Globus pallidus (tissue), 1 donor: ENCODE measurements around the gene RIMKLB.
"Not testable (repeated sequence)": the region's sequence is repeated elsewhere in the genome, so short reads cannot be mapped to it uniquely, and the experiment has no call there.

Experiments used
- DNase-seq: peaks from one replicate; pipeline ENCODE4 v3.0.0-alpha.2; 2015; ENCODE audit warnings: low spot score

The RIMKLB gene

DNA sequence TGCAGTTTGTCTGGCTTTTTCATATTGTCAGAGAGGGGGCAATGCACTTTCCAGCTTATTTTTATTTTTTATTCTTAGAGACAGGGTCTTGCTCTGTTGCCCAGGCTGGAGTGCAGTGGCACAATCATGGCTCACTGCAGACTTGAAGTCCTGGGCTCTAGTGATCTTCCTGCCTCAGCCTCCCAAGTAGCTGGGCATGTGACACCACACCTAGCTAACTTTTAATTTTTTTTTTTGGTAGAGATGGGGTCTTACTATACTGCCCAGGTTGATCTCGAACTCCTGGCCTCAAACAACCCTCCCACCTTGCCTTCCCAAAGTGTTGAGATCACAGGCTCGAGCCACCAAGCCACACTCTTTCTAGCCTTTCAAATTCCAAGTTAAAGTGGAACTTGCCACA is 120.7 kb downstream of the RIMKLB start:
- no peak for DNase-seq

DNA sequence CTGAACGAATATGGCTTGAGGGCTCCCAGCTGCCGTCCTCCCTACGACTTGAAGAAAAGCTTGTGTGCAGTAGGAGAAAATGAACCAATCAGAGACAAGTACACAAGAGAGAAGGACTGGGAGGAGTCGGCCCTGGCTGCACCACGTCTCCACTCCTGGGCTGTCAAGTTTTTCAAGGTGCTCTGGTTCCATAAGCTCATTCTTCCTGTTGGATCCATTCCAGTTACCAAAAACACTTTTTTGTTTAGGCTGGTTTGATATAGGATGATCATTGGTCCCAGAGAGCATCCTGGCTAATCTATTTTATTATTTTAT is 121.8 kb downstream of the RIMKLB start:
- DNase-seq, result no peak

DNA sequence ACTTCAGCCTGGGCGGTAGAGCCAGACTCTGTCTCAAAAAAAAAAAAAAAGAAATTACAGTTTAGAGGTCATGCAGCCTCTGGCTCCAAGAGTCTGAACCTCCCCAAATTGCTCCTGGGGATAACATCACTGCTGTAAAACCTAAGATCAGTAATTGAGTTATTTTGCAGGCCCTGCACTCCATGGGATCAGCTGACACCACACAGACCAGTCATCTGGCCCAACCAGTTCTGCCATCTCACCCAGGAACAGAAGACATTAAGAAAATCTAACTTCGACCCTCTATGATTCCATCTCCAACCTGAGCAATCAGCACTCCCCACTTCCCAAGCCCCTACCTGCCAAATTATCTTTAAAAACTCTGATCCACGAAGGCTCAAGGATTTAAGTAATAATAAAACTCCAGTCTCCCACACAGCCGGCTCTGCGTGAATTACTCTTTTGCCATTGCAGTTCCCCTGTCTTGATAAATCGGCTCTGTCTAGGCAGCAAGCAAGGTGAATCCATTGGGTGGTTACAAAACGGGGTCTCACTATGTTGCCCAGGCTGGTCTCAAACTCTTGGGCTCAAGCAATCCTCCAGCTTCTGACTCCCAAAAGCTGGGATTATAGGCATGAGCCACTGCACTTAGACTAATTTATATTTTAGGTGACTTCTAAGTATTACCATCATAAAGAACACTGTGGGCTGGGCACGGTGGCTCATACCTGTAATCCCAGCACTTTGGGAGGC is 123.1 kb downstream of the RIMKLB start:
- DNase-seq, result not testable (repeated sequence)

DNA sequence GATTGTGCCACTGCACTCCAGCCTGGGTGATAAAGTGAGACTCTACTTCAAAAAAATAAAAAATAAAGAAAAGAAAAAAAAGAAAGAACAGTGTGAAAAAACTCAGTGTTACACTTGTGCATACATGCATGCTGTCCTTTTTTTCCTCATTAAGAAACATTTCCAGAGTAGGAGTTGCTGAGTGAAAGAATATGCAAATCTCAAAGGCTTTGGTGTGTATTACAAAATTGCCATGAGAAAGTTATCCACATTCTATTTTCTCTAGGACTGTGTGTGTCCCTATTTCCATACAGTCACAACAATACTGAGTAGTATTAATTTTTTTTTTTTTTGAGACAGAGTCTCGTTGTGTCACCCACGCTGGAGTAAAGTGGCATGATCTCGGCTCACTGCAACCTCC is 123.8 kb downstream of the RIMKLB start:
- DNase-seq, result no peak

DNA sequence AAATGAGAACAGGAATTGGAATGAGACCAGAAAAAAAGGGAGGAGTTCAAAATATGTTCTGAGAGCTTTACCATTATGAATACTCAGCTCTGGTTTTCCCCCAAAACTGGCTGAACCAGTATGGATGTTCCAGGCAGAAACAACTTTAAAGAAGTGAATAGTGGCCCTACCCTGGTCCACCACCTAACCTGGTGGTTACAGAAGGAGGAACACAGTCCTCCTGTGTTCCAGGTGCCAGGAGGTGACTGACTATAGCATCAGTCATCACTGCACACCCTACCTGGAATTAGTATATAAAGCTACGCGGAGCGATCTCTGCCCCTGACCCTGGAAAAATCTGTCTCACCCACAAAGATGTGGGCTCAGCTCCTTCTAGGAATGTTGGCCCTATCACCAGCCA is 124.5 kb downstream of the RIMKLB start, which contains the start of gene A2ML1:
TSS of gene A2ML1 (plus strand) at position 324 of the 400 bp plus-strand sequence. CDS start at position 355, 31 bp downstream.
- DNase-seq, result no peak

DNA sequence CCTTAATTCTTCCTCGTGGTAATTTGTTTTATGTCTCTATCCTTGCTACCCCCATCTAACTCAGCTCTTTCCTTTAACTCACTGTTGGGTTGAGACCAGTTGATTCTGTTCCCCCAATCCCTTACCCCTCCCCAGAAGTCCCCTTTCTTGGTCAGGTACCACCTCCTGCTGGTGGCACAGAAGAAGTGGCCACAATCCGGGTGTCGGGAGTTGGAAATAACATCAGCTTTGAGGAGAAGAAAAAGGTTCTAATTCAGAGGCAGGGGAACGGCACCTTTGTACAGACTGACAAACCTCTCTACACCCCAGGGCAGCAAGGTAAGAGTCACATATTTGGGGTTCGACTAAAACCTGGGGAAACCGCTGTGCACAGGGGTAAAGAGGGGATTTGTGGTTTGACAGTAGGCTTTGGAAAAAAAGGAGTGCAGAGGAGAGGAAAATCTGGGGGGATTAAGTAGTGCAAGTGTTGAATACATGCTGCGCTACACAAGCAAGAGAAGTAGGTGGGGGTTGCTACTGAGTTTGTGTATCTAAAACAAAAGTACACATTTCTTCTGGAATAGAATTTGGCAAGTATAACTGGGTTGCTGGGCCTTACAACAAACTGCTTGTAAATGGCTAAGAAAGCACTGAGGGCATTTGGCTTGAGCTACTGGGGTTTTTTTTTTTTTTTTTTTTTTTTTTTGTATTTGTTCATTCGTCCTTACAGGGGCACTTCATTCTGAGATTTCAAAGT is 125.9 kb downstream of the RIMKLB start:
- DNase-seq, result peak; percentile 58

DNA sequence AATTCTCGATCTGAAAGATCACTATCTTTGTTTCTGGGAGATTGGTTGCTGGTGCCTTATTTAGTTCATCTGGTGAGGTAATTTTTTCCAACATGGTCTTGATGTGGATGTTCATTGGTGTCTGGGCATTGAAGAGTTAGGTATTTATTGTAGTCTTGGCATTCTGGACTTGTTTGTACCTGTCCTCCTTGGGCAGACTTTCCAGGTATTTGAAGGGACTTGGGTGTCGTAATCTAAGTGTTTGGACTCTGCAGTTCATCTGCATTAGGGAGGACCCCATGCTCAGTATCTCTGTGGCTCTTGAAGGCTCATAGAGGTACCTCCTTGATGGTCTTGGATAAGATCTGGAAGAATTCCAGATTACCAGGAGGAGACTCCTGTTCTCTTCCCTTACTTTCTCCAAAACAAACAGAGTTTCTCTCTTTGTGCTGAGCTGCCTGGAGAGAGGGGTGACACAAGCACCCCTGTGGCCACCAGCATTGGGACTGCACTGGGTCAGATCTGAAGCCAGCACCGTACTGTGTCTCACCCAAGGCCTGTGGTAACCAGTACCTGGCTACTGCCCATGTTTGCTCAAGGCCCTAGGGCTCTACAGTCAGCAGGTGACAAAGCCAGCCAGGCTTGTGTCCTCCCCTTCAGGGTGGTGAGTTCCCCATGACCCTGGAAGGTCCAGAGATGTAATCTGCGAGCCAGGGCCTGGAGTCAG is 129.9 kb downstream of the RIMKLB start:
- no peak for DNase-seq

DNA sequence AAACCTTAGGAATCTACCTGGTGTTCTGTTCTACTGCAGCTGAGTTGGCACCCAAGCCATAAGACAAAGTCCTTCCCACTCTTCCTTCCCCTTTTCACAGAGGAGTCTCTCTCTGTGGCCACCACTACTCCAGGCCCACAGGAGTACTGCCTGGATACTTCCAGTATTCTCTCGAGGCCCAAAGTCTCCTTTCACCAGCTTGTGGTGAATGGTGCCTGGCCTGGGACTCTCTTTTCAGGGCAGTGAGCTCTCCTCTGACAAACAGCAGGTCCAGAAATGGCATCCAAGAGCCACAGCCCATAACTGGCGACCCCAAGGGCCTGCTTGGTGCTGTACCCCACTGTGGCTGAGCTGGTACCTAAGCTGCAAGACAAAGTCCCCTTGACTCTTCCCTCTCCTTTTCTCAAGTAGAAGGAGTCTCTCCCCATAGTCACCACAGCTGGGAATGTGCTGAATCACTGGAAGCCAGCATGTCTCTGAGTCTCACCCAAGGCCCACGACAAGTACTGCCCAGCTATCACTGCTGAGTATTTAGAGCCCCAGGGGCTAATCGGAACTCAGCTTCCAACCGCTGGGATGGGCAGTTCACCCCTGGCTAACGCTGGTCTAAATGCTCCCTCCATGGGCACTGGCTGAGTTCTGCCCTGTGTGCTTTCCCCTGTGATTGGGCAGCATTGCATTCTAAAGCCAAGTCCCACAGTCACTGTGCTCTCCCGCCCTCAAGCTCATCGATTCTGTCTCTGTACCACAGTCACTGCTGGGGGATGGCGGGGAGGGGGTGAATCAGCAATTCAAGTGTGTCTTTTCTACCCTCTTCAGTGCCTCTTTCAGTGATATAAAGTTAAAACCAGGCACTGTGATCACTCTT is 130.7 kb downstream of the RIMKLB start:
- no peak for DNase-seq

DNA sequence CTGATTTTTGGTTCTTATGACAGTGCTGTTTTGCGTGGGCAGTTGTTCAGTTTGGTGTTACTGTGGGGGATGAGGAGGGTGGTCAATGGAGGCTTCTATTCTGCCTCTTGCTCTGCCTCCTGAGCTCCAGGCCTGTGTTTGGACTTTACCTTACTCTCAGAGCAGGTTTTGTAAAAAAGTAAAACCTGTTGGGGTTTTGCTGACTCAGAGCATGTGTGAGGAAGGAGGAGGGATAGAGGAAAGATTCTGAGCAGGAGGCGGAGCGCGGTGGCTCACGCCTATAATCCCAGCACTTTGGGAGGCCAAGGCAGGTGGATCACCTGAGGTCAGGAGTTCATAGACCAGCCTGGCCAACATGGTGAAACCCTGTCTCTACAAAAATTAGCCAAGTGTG is 131.3 kb downstream of the RIMKLB start:
- DNase-seq, result no peak

DNA sequence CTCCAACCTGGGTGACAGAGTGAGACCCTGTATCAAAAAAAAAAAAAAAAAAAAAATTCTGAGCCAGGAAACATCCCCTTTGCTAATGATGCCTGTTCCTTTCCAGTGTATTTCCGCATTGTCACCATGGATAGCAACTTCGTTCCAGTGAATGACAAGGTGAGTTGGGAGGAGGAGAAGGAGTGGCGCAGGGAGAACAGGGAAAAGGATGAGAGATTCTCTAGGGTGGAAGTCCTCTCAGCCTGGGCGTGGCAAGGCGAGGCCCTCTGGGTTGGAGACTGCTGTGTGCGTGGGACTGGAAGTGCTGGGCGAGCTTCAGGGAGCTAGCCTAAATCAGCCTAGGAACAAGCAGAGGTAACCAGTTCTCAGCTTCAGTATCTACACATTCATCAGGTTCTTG is 131.8 kb downstream of the RIMKLB start:
- DNase-seq, result no peak

DNA sequence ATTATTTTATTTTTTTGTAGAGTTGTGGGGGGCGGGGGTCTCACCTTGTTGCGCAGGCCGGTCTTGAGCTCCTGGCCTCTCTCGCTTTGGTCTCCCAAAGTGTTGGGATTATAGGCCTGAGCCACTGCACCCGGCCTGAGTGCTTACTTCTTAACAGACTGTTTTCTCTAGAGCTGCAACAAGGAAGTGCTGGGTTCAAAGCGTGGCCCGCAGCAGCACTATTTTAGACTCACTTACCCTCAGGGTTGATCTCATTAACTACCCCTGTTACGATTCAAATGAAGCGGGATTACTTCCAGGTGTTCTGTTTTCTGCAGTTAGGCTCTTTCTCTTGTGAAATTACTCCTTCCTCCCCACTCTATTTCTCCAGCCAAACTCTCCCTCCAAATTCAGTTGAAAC is 133.3 kb downstream of the RIMKLB start:
- no peak for DNase-seq

DNA sequence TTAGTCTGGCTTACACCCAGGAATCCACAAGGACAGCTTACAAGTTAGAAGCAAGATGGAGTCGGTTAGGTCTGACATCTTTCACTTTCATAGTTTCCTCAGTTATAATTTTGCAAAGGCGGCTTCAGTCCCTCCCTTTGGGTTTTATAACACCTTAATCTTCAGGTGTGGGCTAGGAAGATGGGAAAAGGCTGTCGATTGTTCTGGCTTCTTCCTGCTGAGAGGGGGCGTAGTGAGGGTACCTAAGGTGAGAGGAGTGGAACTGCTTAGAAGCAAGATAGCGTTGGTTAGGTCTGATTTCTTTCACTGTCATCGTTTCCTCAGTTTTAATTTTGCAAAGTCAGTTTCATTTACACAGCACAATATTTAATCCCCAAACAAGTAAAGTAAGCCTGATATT is 134.7 kb downstream of the RIMKLB start:
- DNase-seq, result no peak
